Amniotic stem cell (primary cell): Measurements from ENCODE around the gene PLEKHO1.
"Not testable (repeated sequence)": the region's sequence is repeated elsewhere in the genome, so short reads cannot be mapped to it uniquely, and the experiment has no call there.

ENCODE experiments used
- DNase-seq: peaks from one replicate; lab custom pipeline; 2025; lab: John Stamatoyannopoulos, UW

Gene PLEKHO1

GRCh38 chr1:150149271-150150132 lies at the start of gene PLEKHO1:
TSS of gene PLEKHO1 (plus strand) at chr1:150149916. CDS start at chr1:150150258, 342 bp downstream.
- DNase-seq = peak; percentile 73

GRCh38 chr1:150102986-150103385 lies 46.7 kb upstream of the PLEKHO1 start:
- DNase-seq = no peak

- DNase-seq = no peak
Observed at GRCh38 chr1:150106341-150106740, 43.4 kb upstream of the PLEKHO1 start.

GRCh38 chr1:150109586-150109985 lies 40.1 kb upstream of the PLEKHO1 start:
- no peak for DNase-seq

GRCh38 chr1:150110116-150110515 lies 39.6 kb upstream of the PLEKHO1 start:
- no peak for DNase-seq

- no peak for DNase-seq
Observed at GRCh38 chr1:150111670-150112069, 38.0 kb upstream of the PLEKHO1 start.

GRCh38 chr1:150115121-150115520 lies 34.6 kb upstream of the PLEKHO1 start:
- no peak for DNase-seq

- no peak for DNase-seq
Observed at GRCh38 chr1:150118716-150119115, 31.0 kb upstream of the PLEKHO1 start.

- DNase-seq = no peak
Observed at GRCh38 chr1:150121236-150121862, 28.4 kb upstream of the PLEKHO1 start.

GRCh38 chr1:150126811-150127210 lies 22.9 kb upstream of the PLEKHO1 start:
- no peak for DNase-seq

- no peak for DNase-seq
Observed at GRCh38 chr1:150127464-150127863, 22.3 kb upstream of the PLEKHO1 start.

- no peak for DNase-seq
Observed at GRCh38 chr1:150127868-150128267, 21.8 kb upstream of the PLEKHO1 start.

GRCh38 chr1:150132372-150132771 lies 17.3 kb upstream of the PLEKHO1 start:
- DNase-seq = no peak

GRCh38 chr1:150134537-150134936 lies 15.2 kb upstream of the PLEKHO1 start:
- no peak for DNase-seq

- DNase-seq = not testable (repeated sequence)
Observed at GRCh38 chr1:150135400-150135799, 14.3 kb upstream of the PLEKHO1 start.

GRCh38 chr1:150138044-150138443 lies 11.7 kb upstream of the PLEKHO1 start:
- DNase-seq = no peak

GRCh38 chr1:150141452-150141851 lies 8.3 kb upstream of the PLEKHO1 start:
- DNase-seq = no peak

- DNase-seq = no peak
Observed at GRCh38 chr1:150142083-150142482, 7.6 kb upstream of the PLEKHO1 start.

GRCh38 chr1:150144606-150145005 lies 5.1 kb upstream of the PLEKHO1 start:
- no peak for DNase-seq

GRCh38 chr1:150146016-150146415 lies 3.7 kb upstream of the PLEKHO1 start:
- not testable (repeated sequence) for DNase-seq

- DNase-seq = no peak
Observed at GRCh38 chr1:150146849-150147542, 2.7 kb upstream of the PLEKHO1 start.

GRCh38 chr1:150148837-150149270 lies 862 bp upstream of the PLEKHO1 start:
- DNase-seq = no peak
